ENCODE measurements around the gene ADRB2.

DNA sequence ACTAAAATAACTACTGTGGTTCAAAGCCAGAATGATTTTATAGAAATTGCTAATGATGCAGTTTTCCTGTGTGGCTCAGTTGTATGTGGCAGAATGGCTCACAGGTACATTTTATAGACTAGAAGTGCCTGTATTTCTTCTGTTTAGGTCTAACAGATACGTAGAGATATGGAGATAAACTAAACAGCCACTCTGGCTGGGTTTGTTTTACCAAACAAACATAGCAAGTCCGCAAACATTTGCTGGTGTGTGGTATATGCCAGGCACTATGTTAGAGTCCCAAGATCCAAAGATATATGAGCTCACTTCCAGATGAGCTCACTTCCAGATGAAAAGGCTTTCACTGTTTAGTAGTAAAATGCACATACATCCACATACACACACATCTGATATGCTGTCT is 24.4 kb downstream of the ADRB2 start:
- TF ChIP-seq, protein P1, sequence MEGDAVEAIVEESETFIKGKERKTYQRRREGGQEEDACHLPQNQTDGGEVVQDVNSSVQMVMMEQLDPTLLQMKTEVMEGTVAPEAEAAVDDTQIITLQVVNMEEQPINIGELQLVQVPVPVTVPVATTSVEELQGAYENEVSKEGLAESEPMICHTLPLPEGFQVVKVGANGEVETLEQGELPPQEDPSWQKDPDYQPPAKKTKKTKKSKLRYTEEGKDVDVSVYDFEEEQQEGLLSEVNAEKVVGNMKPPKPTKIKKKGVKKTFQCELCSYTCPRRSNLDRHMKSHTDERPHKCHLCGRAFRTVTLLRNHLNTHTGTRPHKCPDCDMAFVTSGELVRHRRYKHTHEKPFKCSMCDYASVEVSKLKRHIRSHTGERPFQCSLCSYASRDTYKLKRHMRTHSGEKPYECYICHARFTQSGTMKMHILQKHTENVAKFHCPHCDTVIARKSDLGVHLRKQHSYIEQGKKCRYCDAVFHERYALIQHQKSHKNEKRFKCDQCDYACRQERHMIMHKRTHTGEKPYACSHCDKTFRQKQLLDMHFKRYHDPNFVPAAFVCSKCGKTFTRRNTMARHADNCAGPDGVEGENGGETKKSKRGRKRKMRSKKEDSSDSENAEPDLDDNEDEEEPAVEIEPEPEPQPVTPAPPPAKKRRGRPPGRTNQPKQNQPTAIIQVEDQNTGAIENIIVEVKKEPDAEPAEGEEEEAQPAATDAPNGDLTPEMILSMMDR (IDR thresholded peaks at IDR 0.05), result no peak
- TF ChIP-seq EP300 (IDR thresholded peaks at IDR 0.05), result no peak
- no peak for TF ChIP-seq POLR2A (IDR thresholded peaks at IDR 0.05)
